ENCODE data around the gene SYT7.

GRCh38 chr11:61526956-61527731 is 53.7 kb downstream of the SYT7 start:
- TF ChIP-seq, protein P1, sequence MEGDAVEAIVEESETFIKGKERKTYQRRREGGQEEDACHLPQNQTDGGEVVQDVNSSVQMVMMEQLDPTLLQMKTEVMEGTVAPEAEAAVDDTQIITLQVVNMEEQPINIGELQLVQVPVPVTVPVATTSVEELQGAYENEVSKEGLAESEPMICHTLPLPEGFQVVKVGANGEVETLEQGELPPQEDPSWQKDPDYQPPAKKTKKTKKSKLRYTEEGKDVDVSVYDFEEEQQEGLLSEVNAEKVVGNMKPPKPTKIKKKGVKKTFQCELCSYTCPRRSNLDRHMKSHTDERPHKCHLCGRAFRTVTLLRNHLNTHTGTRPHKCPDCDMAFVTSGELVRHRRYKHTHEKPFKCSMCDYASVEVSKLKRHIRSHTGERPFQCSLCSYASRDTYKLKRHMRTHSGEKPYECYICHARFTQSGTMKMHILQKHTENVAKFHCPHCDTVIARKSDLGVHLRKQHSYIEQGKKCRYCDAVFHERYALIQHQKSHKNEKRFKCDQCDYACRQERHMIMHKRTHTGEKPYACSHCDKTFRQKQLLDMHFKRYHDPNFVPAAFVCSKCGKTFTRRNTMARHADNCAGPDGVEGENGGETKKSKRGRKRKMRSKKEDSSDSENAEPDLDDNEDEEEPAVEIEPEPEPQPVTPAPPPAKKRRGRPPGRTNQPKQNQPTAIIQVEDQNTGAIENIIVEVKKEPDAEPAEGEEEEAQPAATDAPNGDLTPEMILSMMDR (IDR thresholded peaks at IDR 0.05) = no peak
- TF ChIP-seq POLR2A (IDR thresholded peaks at IDR 0.05) = no peak

Data from testis (tissue), 2 donors.